IMR-90 (cell line): ENCODE results near the gene TTC3. TPM values are rescaled to one million over a fixed set of nuclear protein-coding genes. Genes with fewer than 3 reads are reported as not detected.

ENCODE experiments used
- ATAC-seq: fragments of 200-7000 bp; cut with Tn5 transposase; 2 replicates; pipeline ENCODE4 v1.9.1; 2020; ENCODE audit warnings: low read depth, mild to moderate bottlenecking, moderate library complexity
- BruUV-seq: library from RNA; stranded (reverse); fragments of 400-500 nt; replicated peaks from 2 replicates; lab custom pipeline; 2021; lab: Mats Ljungman, UMichigan
- CTCF ChIA-PET: fragments of 300-600 bp; formaldehyde crosslinking; extraction: SDS; loops from one replicate; lab custom pipeline; 2021; ENCODE audit warnings: antibody characterized with exemption; lab: Yijun Ruan, JAX
- POLR2A ChIA-PET: fragments of 300-600 bp; sonication (Branson Sonifier 250); formaldehyde crosslinking; loops from one replicate; lab custom pipeline; 2022; ENCODE audit warnings: antibody characterized with exemption; ENCODE audit not compliant: unreplicated experiment; lab: Charles Lee
- DNase-seq: peaks from one replicate; pipeline ENCODE4 v3.0.0; 2013
- H2AFZ ChIP-seq: replicated peaks from 2 replicates; pipeline ENCODE3; 2013; ENCODE audit warnings: low read length, mild to moderate bottlenecking; ENCODE audit not compliant: poor library complexity
- H2AK5ac ChIP-seq: 2 replicates; pipeline ENCODE4 v1.6.1; 2013; ENCODE audit warnings: low read depth, low read length, inconsistent platforms
- H2AK9ac ChIP-seq: replicated peaks from 2 replicates; pipeline ENCODE3; 2013; ENCODE audit warnings: mild to moderate bottlenecking, low read depth, low read length, moderate library complexity; ENCODE audit not compliant: poor library complexity
- H2BK120ac ChIP-seq: 2 replicates; pipeline ENCODE4 v1.6.1; 2013; ENCODE audit warnings: low read depth, low read length, inconsistent platforms
- H2BK15ac ChIP-seq: 3 replicates; pipeline ENCODE4 v1.6.1; 2013; ENCODE audit warnings: low read depth, low read length, inconsistent platforms
- H2BK20ac ChIP-seq: 2 replicates; pipeline ENCODE4 v1.6.1; 2013; ENCODE audit warnings: low read depth, mild to moderate bottlenecking, inconsistent platforms, low read length, moderate library complexity
- H2BK5ac ChIP-seq: 2 replicates; pipeline ENCODE4 v1.6.1; 2013; ENCODE audit warnings: mild to moderate bottlenecking, low read depth, low read length, inconsistent platforms; ENCODE audit not compliant: poor library complexity, severe bottlenecking
- H3K14ac ChIP-seq: replicated peaks from 2 replicates; pipeline ENCODE4 v1.6.1; 2013; ENCODE audit warnings: low read depth, low read length, inconsistent platforms
- H3K18ac ChIP-seq: 2 replicates; pipeline ENCODE4 v1.6.1; 2013; ENCODE audit warnings: low read depth, low read length, control low read depth
- H3K23ac ChIP-seq: 2 replicates; pipeline ENCODE4 v1.6.1; 2013; ENCODE audit warnings: low read depth, low read length, inconsistent platforms
- H3K27ac ChIP-seq: 2 replicates; pipeline ENCODE4 v1.5.1; 2013; ENCODE audit warnings: mild to moderate bottlenecking, control low read depth, low read length; ENCODE audit not compliant: insufficient read depth
- H3K27me3 ChIP-seq: 2 replicates; pipeline ENCODE4 v1.6.1; 2013; ENCODE audit warnings: low read length; ENCODE audit not compliant: control insufficient read depth, insufficient read depth
- H3K36me3 ChIP-seq: 2 replicates; pipeline ENCODE4 v1.6.1; 2013; ENCODE audit warnings: low read length, mixed read lengths; ENCODE audit not compliant: control insufficient read depth, insufficient read depth
- H3K4ac ChIP-seq: 2 replicates; pipeline ENCODE4 v1.6.1; 2013; ENCODE audit warnings: low read depth, low read length, inconsistent platforms
- H3K4me1 ChIP-seq: 2 replicates; pipeline ENCODE4 v1.6.1; 2013; ENCODE audit warnings: low read length, mixed read lengths; ENCODE audit not compliant: control insufficient read depth, insufficient read depth
- H3K4me2 ChIP-seq: 2 replicates; pipeline ENCODE4 v1.6.1; 2013; ENCODE audit warnings: low read depth, mild to moderate bottlenecking, control low read depth, low read length, moderate library complexity
- H3K4me3 ChIP-seq: 2 replicates; pipeline ENCODE4 v1.5.1; 2013; ENCODE audit warnings: low read depth, mild to moderate bottlenecking, control low read depth, low read length, moderate library complexity; ENCODE audit not compliant: insufficient read depth
- H3K56ac ChIP-seq: 2 replicates; pipeline ENCODE4 v1.6.1; 2013; ENCODE audit warnings: low read length, inconsistent platforms; ENCODE audit not compliant: insufficient read depth; ENCODE audit errors: extremely low read depth
- H3K79me1 ChIP-seq, 2 experiments: 2 replicates each; pipeline ENCODE4 v1.6.1; 2013; ENCODE audit warnings: low read length in 2 of 2, inconsistent platforms in 1 of 2, low read depth in 1 of 2
- H3K9ac ChIP-seq: 2 replicates; pipeline ENCODE4 v1.6.1; 2013; ENCODE audit warnings: low read depth, low read length, control low read depth
- H3K9me1 ChIP-seq: 2 replicates; pipeline ENCODE4 v1.6.1; 2013; ENCODE audit warnings: low read length, inconsistent platforms; ENCODE audit not compliant: insufficient read depth
- H3K9me3 ChIP-seq: 2 replicates; pipeline ENCODE4 v1.6.1; 2013; ENCODE audit warnings: low read length; ENCODE audit not compliant: control insufficient read depth, insufficient read depth
- H4K20me1 ChIP-seq: 2 replicates; pipeline ENCODE4 v1.6.1; 2013; ENCODE audit warnings: low read length, inconsistent platforms; ENCODE audit not compliant: insufficient read depth
- H4K5ac ChIP-seq: 2 replicates; pipeline ENCODE4 v1.6.1; 2013; ENCODE audit warnings: mild to moderate bottlenecking, low read depth, low read length, control low read depth
- H4K8ac ChIP-seq, 2 experiments: 2 replicates each; pipeline ENCODE4 v1.6.1; 2013; ENCODE audit warnings: low read depth in 2 of 2, low read length in 2 of 2, control low read depth in 1 of 2, inconsistent platforms in 1 of 2
- H4K91ac ChIP-seq: 2 replicates; pipeline ENCODE4 v1.6.1; 2013; ENCODE audit warnings: low read depth, low read length, inconsistent platforms; ENCODE audit not compliant: insufficient read depth
- BHLHE40 ChIP-seq: fragments of 150-350 bp; IDR thresholded peaks from 2 replicates; pipeline ENCODE4 v1.6.1; 2016; ENCODE audit warnings: mild to moderate bottlenecking, low read depth, low read length
- FOS ChIP-seq: fragments of 150-350 bp; IDR thresholded peaks from 2 replicates; pipeline ENCODE4 v1.6.1; 2016; ENCODE audit warnings: low read depth, low read length
- MAZ ChIP-seq: IDR thresholded peaks from 2 replicates; pipeline ENCODE4 v1.6.1; 2012; ENCODE audit warnings: low read depth, mild to moderate bottlenecking, low read length, improper control_type of control experiment, moderate library complexity, borderline replicate concordance
- MXI1 ChIP-seq: IDR thresholded peaks from 2 replicates; pipeline ENCODE4 v1.6.1; 2012; ENCODE audit warnings: low read depth, mild to moderate bottlenecking, low read length, moderate library complexity, borderline replicate concordance
- NFE2L2 ChIP-seq: fragments of 150-350 bp; IDR thresholded peaks from 2 replicates; pipeline ENCODE4 v1.6.1; 2016; ENCODE audit warnings: low read depth, mild to moderate bottlenecking, low read length
- RCOR1 ChIP-seq: IDR thresholded peaks from 2 replicates; pipeline ENCODE4 v1.6.1; 2012; ENCODE audit warnings: mild to moderate bottlenecking, low read length, improper control_type of control experiment; ENCODE audit not compliant: insufficient replicate concordance
- WGBS, 2 experiments: methylation state at CpG; one replicate each; pipeline versions ENCODE4 v1.1.5 to v1.1.7; 2013; ENCODE audit warnings: missing lambda C conversion rate in 2 of 2; ENCODE audit not compliant: insufficient read length in 1 of 2; ENCODE audit errors: extremely low coverage in 2 of 2; 5-methylcytosine and 5-hydroxymethylcytosine counted together
- dilution Hi-C: fragments of 300-500 bp; cut with HindIII; formaldehyde crosslinking; loops from one replicate; pipeline ENCODE4 v1.14.3; 2018; ENCODE audit warnings: low sequenced_read_pairs; ENCODE audit not compliant: unreplicated experiment
- in situ Hi-C: fragments of 300-500 bp; cut with MboI; formaldehyde crosslinking; loops from 3 replicates; pipeline ENCODE4 v1.14.3; 2019; ENCODE audit warnings: low sequenced_read_pairs, inconsistent platforms, mixed read lengths
- intact Hi-C: fragments of 100-400 bp; cut with micrococcal nuclease; formaldehyde crosslinking; loops from 2 replicates; pipeline ENCODE4 v1.10.0; 2022
- polyA plus RNA-seq, 3 experiments: library from polyadenylated mRNA; depleted of rRNA; stranded (reverse); fragments of >200 nt; gene quantifications; 2 replicates each; pipeline ENCODE4 v1.2.3, GENCODE V29; 2012; ENCODE audit warnings: low replicate concordance in 1 of 3
- total RNA-seq: library from RNA; depleted of rRNA; stranded (reverse); fragments of >200 nt; gene quantifications from 2 replicates; pipeline ENCODE4 v1.2.3, GENCODE V29; 2012
- TF ChIP-seq, protein P1 (sequence below): conservative IDR thresholded peaks from 2 replicates; pipeline ENCODE4 v1.5.1; 2012; ENCODE audit warnings: mild to moderate bottlenecking, low read depth, low read length, improper control_type of control experiment

TTC3 gene
- total and polyA plus RNA-seq, 2 of the 4 experiments (the other 2 are of a cell fraction): 96.7 to 293 TPM

GRCh38 chr21:37227071-37228002 is 154.3 kb downstream of the TTC3 start:
- Histone ChIP-seq H2AK9ac (peak overlapping the region; percentile 50), H2AFZ (no peak overlapping the region), H3K23ac (no peak overlapping the region), H3K36me3 (peaks cover 74% of the 10 kb centered on the region), H3K9me3 (no peaks in the 10 kb centered on the region), H3K4me1 (no peaks in the 10 kb centered on the region), H4K8ac (no peak overlapping the region), H3K9ac (no peak overlapping the region), H3K4ac (no peak overlapping the region), H4K91ac (no peak overlapping the region), H3K4me3 (no peak overlapping the region), H3K9me1 (no peaks in the 10 kb centered on the region; the same call in 1 of the 2 replicates), H3K56ac (no peak overlapping the region), H4K5ac (no peak overlapping the region), H3K79me1 (peaks cover 13 to 16% of the 10 kb centered on the region in 2 experiments; a peak in 3 of 4 replicates), H3K27ac (no peak overlapping the region), H2AK5ac (no peak overlapping the region), H2BK20ac (no peak overlapping the region), H3K14ac (no peak overlapping the region), H2BK120ac (no peak overlapping the region), H2BK5ac (no peak overlapping the region), H4K20me1 (no peaks in the 10 kb centered on the region), H2BK15ac (no peak overlapping the region), H3K18ac (no peak overlapping the region), H3K27me3 (no peaks in the 10 kb centered on the region), H3K4me2 (no peak overlapping the region)
- ATAC-seq (no peak), DNase-seq (no peak)
- ChIA-PET CTCF (no interaction called here), POLR2A (no interaction called here)
- 94% methylated on average over 13 of the region's 38 CpGs; no CpG with 5 or more reads in 1 of the 2 experiments for WGBS, 2 experiments
- intact Hi-C loops: no loop called here
- in situ Hi-C loops: no loop called here
- no TSS peak for BruUV-seq
- TF ChIP-seq RCOR1 (no peak), MXI1 (no peak), NFE2L2 (no peak), BHLHE40 (no peak), FOS (no peak), MAZ (no peak)
- TF ChIP-seq, protein P1, sequence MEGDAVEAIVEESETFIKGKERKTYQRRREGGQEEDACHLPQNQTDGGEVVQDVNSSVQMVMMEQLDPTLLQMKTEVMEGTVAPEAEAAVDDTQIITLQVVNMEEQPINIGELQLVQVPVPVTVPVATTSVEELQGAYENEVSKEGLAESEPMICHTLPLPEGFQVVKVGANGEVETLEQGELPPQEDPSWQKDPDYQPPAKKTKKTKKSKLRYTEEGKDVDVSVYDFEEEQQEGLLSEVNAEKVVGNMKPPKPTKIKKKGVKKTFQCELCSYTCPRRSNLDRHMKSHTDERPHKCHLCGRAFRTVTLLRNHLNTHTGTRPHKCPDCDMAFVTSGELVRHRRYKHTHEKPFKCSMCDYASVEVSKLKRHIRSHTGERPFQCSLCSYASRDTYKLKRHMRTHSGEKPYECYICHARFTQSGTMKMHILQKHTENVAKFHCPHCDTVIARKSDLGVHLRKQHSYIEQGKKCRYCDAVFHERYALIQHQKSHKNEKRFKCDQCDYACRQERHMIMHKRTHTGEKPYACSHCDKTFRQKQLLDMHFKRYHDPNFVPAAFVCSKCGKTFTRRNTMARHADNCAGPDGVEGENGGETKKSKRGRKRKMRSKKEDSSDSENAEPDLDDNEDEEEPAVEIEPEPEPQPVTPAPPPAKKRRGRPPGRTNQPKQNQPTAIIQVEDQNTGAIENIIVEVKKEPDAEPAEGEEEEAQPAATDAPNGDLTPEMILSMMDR: no peak
- dilution Hi-C loops: no loop called here
